Activated T-cell treated with anti-CD3 and anti-CD28 coated beads, Interleukin-2, amount 50 U/mL, for 4 hours (primary cell): ENCODE measurements around the gene SPPL2C. TPM values are rescaled to one million over a fixed set of nuclear protein-coding genes. Genes with fewer than 3 reads are reported as not detected.

ENCODE experiments used
- ATAC-seq, 2 donors: fragments of 200-7000 bp; cut with Tn5 transposase; one replicate each; pipeline ENCODE4 v1.10.0; 2021
- DNase-seq: peaks from one replicate; pipeline ENCODE4 v3.0.0-alpha.2; 2020
- H3K27me3 Mint-ChIP-seq: one replicate; pipeline ENCODE4 v1.8.0; 2021; ENCODE audit warnings: low read depth, mixed read lengths
- H3K36me3 Mint-ChIP-seq: one replicate; pipeline ENCODE4 v1.8.0; 2022; ENCODE audit warnings: mixed read lengths; ENCODE audit not compliant: insufficient read depth
- H3K4me1 Mint-ChIP-seq: one replicate; pipeline ENCODE4 v1.8.0; 2021; ENCODE audit warnings: low read depth, mixed read lengths
- H3K4me3 Mint-ChIP-seq: one replicate; pipeline ENCODE4 v1.8.0; 2021; ENCODE audit warnings: mild to moderate bottlenecking, moderate library complexity, mixed read lengths
- H3K9me3 Mint-ChIP-seq: one replicate; pipeline ENCODE4 v1.8.0; 2021; ENCODE audit warnings: mixed read lengths
- total RNA-seq, 3 donors: library from RNA; stranded (reverse); gene quantifications; one replicate each; pipeline ENCODE4 v1.2.1, GENCODE V29; 2021

The SPPL2C gene
- not detected for total RNA-seq

GRCh38 chr17:45844695-45845375, at the start of gene SPPL2C:
Gene SPPL2C, plus strand, starts transcription at chr17:45844881. Its CDS starts 26 bp downstream, at chr17:45844907.
- no peaks in the 10 kb centered on the region for H3K36me3 Mint-ChIP-seq
- no peaks in the 10 kb centered on the region for H3K27me3 Mint-ChIP-seq
- H3K4me3 Mint-ChIP-seq, result no peak within 1 kb of the TSS
- no peaks in the 10 kb centered on the region for H3K4me1 Mint-ChIP-seq
- H3K9me3 Mint-ChIP-seq, result no peaks in the 10 kb centered on the region
- ATAC-seq, result no peak
- DNase-seq, result no peak

GRCh38 chr17:45800816-45801215, 43.9 kb upstream of the SPPL2C start:
- peaks cover 26% of the 10 kb centered on the region for H3K27me3 Mint-ChIP-seq
- ATAC-seq, result no peak

GRCh38 chr17:45801421-45801820, 43.3 kb upstream of the SPPL2C start:
- Mint-ChIP-seq H3K4me3 (no peak overlapping the region), H3K36me3 (no peaks in the 10 kb centered on the region), H3K27me3 (peaks cover 29% of the 10 kb centered on the region), H3K4me1 (no peaks in the 10 kb centered on the region), H3K9me3 (no peaks in the 10 kb centered on the region)
- ATAC-seq (no peak), DNase-seq (no peak)

More at GRCh38 chr17:45800816-45801215, 43.9 kb upstream of the SPPL2C start:
- DNase-seq, result no peak
- Mint-ChIP-seq H3K4me3 (no peak overlapping the region), H3K9me3 (no peaks in the 10 kb centered on the region), H3K4me1 (no peaks in the 10 kb centered on the region), H3K36me3 (no peaks in the 10 kb centered on the region)

- no peak for DNase-seq
- Mint-ChIP-seq H3K9me3 (no peaks in the 10 kb centered on the region), H3K36me3 (no peaks in the 10 kb centered on the region), H3K4me3 (no peak overlapping the region), H3K4me1 (no peaks in the 10 kb centered on the region), H3K27me3 (peaks cover 29% of the 10 kb centered on the region)
- ATAC-seq, result no peak
These were observed 35.8 kb upstream of the SPPL2C start for GRCh38 chr17:45808845-45809244.

DNA sequence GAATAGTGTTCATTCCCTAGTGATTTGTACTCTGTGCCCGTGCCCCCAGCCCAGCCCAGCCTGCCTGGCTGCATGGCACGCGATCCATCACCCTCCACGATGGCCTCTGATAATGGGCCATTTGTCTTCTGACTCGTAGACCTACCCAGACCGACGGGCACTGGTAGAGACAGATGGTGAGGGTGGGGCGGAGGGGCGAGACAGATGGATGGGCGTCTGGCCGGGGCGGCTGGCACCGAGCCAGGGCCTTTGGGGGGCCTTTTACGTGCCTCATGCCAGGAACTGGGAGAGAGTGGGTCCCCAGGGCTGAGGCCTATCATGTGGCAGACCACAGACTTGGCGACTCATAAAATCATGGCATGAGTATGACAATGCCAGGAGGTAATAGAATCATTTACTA, 35.2 kb upstream of the SPPL2C start:
- H3K9me3 Mint-ChIP-seq, result no peaks in the 10 kb centered on the region
- ATAC-seq (no peak), DNase-seq (no peak)
- peaks cover 25% of the 10 kb centered on the region for H3K27me3 Mint-ChIP-seq
- no peaks in the 10 kb centered on the region for H3K4me1 Mint-ChIP-seq
- no peak overlapping the region for H3K4me3 Mint-ChIP-seq
- no peaks in the 10 kb centered on the region for H3K36me3 Mint-ChIP-seq

DNA sequence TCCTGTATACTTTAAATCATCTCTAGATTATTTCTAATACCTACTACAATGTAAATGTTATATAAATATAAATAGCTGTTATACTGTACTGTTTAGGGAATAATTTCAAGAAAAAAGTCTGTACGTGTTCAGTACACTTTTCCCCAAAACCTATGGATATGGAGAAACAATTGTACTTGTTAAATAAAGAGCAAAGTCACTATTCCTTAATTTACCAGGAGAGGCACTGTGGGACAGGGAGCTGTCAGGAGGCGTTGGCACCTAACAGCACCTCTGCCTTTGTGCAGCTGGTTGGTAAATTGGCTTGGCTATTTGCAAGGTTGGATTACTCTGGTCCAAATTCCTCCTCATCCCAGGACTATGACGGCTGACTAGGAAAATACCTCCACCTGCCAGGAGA, 32.6 kb upstream of the SPPL2C start:
- H3K4me1 Mint-ChIP-seq, result no peaks in the 10 kb centered on the region
- H3K36me3 Mint-ChIP-seq, result no peaks in the 10 kb centered on the region
- H3K27me3 Mint-ChIP-seq, result peaks cover 18% of the 10 kb centered on the region
- H3K9me3 Mint-ChIP-seq, result no peaks in the 10 kb centered on the region
- H3K4me3 Mint-ChIP-seq, result no peak overlapping the region
- DNase-seq (no peak), ATAC-seq (no peak)

- Mint-ChIP-seq H3K4me1 (no peaks in the 10 kb centered on the region), H3K27me3 (peaks cover 14% of the 10 kb centered on the region), H3K36me3 (no peaks in the 10 kb centered on the region), H3K4me3 (no peak overlapping the region), H3K9me3 (no peaks in the 10 kb centered on the region)
- ATAC-seq (no peak), DNase-seq (no peak)
These were observed 31.5 kb upstream of the SPPL2C start for GRCh38 chr17:45813048-45813725.

DNA sequence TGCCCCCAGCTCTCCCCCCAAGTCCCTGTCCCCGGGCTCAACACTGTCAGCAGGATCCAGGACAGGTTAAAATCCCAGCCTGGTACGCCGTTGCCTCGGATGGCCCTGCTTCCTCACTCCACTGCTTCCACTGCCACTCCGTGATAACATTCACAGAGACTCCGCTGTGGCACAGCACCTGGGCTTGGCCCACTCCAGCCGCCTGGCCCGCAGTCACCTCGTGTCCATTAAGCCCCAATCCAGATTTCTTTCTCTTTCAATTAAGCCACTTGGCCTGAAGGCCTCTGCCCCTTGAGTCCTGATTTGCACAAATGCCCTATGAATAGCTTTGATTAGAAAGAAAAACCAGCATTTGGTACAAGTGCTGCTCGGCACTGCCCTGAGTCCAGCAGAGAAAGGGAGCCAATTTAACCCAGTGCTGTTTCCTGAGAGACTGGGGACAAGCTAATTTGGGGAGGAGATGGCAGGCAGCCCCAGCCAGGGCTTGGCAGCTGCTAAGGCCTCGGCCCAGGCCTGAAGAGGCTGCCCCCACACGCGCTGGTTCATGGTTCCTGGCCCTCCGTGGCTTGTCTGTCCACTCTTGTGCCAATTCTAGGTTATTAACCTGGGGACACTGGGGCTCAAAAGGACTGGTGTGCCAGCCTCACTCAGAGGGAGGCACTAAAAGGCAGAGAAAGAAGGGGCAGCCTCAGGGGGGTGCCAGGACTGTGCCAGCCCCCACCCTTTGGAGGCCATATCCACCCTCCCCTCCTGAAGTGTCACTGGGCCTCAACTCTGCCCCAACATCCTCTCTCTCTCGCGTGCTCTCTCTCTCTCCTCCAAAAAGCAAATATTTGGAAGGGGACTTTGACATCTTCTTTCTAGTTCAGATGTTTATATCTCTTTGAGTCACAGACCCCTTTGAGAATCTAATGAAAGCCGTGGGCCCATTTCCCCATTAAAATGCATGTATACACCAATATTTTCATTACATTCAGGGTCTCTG, 29.8 kb upstream of the SPPL2C start:
- peaks cover 11% of the 10 kb centered on the region for H3K27me3 Mint-ChIP-seq

GRCh38 chr17:45815752-45816151, 28.9 kb upstream of the SPPL2C start:
- no peaks in the 10 kb centered on the region for H3K36me3 Mint-ChIP-seq
- no peak for DNase-seq
- no peaks in the 10 kb centered on the region for H3K4me1 Mint-ChIP-seq
- H3K27me3 Mint-ChIP-seq, result peaks cover 11% of the 10 kb centered on the region
- no peak for ATAC-seq
- H3K9me3 Mint-ChIP-seq, result no peaks in the 10 kb centered on the region
- H3K4me3 Mint-ChIP-seq, result no peak overlapping the region

More for the DNA sequence above, 29.8 kb upstream of the SPPL2C start:
- DNase-seq (no peak), ATAC-seq (no peak)
- Mint-ChIP-seq H3K36me3 (no peaks in the 10 kb centered on the region), H3K4me3 (no peak overlapping the region), H3K4me1 (no peaks in the 10 kb centered on the region), H3K9me3 (no peaks in the 10 kb centered on the region)

- peaks cover 10% of the 10 kb centered on the region for H3K27me3 Mint-ChIP-seq
- ATAC-seq, result no peak
- H3K36me3 Mint-ChIP-seq, result no peaks in the 10 kb centered on the region
- H3K4me1 Mint-ChIP-seq, result no peaks in the 10 kb centered on the region
- no peak for DNase-seq
- no peaks in the 10 kb centered on the region for H3K9me3 Mint-ChIP-seq
- H3K4me3 Mint-ChIP-seq, result no peak overlapping the region
These were observed 26.6 kb upstream of the SPPL2C start for GRCh38 chr17:45818041-45818440.

- H3K36me3 Mint-ChIP-seq, result no peaks in the 10 kb centered on the region
- no peaks in the 10 kb centered on the region for H3K9me3 Mint-ChIP-seq
- no peak overlapping the region for H3K4me3 Mint-ChIP-seq
- H3K4me1 Mint-ChIP-seq, result peaks cover under 1% of the 10 kb centered on the region
- DNase-seq (no peak), ATAC-seq (no peak)
- peaks cover 5% of the 10 kb centered on the region for H3K27me3 Mint-ChIP-seq
These were observed 26.0 kb upstream of the SPPL2C start for GRCh38 chr17:45818699-45819098.

GRCh38 chr17:45819632-45820031, 25.0 kb upstream of the SPPL2C start:
- Mint-ChIP-seq H3K4me3 (no peak overlapping the region), H3K27me3 (peaks cover 2% of the 10 kb centered on the region), H3K4me1 (peaks cover 3% of the 10 kb centered on the region), H3K9me3 (no peaks in the 10 kb centered on the region), H3K36me3 (no peaks in the 10 kb centered on the region)
- no peak for DNase-seq
- no peak for ATAC-seq

DNA sequence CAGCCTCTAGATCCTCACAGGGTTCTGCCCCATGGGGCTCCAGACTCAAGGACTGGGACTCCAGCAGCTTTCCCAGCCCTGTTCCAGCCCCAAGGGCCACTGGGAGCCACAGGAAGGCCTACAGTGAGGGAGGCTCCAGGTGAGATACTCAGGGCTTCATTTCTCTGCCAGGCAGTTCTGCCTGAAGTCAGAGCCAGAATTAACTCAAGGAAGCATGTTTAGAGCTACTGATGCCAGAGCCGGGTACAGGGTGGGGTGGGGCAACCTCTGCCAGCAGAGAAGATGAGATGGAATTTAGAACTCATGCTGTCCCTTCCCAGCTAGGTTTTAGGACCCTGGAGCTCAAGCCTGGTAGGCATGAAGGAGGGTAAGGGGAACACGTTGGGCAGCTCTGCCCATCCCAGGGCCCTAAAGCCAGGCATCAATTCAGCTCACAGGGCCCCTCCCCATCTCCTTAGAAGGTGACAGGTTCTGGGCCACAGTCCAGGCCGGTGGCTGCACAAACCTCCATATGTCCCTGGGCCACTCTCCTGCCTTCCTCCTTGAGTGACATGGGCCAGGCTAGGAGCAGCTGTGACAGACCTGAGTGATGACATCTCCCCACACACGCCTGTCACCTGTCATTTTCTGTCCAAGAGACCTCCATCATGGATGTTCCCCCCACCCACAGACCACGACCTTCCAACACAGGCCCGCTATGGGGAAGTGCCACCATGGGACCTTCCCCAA, 24.5 kb upstream of the SPPL2C start:
- Mint-ChIP-seq H3K4me1 (peaks cover 3% of the 10 kb centered on the region), H3K4me3 (no peak overlapping the region), H3K27me3 (no peaks in the 10 kb centered on the region), H3K36me3 (no peaks in the 10 kb centered on the region), H3K9me3 (no peaks in the 10 kb centered on the region)
- ATAC-seq (no peak), DNase-seq (no peak)

- no peak for DNase-seq
- ATAC-seq, result no peak
- H3K4me1 Mint-ChIP-seq, result peaks cover 3% of the 10 kb centered on the region
- no peak overlapping the region for H3K4me3 Mint-ChIP-seq
- H3K9me3 Mint-ChIP-seq, result no peaks in the 10 kb centered on the region
- H3K36me3 Mint-ChIP-seq, result no peaks in the 10 kb centered on the region
- no peaks in the 10 kb centered on the region for H3K27me3 Mint-ChIP-seq
These were observed 23.5 kb upstream of the SPPL2C start for GRCh38 chr17:45821147-45821546.
